ENCODE measurements around the gene KIT.

Gene KIT

DNA sequence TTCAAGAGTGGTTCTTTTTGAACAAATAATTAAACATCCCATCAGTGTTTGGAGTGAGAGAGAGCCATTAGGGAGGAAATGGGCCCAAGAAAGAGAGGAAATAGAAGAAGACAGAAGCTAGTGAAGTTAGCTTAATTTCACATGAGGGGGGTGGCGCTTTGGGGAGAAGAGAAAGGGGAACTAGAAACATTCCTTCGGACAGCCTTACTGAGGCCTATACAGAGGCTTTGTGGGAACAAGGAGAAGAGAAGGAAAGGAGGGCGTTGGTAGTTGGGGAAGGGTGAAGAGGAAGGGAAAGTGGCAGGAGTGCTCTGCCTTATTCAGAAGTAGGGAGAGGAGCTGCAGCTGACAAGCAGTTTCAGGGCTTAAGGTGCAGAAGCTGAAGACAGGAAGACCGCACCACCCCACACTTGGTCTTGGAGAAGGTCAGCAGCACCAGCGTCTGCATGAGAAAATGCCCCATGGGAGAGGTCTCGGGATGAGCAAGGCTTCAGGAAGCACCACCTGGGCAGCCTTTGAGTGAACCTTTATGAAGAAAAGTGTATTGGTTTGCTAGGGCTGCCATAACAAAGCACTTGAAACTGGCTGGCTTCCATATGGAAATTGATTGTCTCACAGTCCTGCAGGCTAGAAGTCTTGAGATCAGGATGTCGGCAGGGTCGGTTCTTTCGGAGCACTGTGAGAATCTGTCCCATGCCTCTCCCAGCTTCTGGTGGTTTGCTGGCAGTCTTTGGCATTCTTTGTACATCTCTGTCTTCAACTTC lies 85.1 kb downstream of the KIT start:
- DNase-seq (ENCODE audit: low read depth in 2 of 2, low spot score in 1 of 2), result no peak

DNA sequence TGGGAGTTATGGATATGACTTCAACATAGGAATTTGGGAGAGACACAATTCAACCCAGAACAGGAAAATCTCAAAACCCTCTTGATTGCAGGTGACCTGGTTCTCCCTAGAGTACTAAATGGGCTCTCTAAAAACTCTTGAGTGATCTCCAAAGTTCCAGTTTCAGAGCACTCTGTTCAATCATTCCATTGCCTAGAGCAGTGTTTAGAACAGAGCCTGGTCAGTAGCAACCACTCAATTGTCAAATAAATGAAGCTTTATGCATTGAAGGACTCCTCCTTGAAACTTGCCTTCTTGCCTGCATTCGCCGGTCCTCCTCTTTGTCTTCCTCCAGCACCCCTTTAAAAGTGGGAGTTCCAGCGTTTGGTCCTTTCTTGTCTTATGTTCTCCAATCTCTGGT lies 85.8 kb downstream of the KIT start:
- no peak for DNase-seq (ENCODE audit: low read depth in 2 of 2, low spot score in 1 of 2)

GRCh38 chr4:54744487-54744886 lies 86.7 kb downstream of the KIT start:
- DNase-seq (ENCODE audit: low read depth in 2 of 2, low spot score in 1 of 2), result no peak

GRCh38 chr4:54745031-54745770 lies 87.4 kb downstream of the KIT start:
- DNase-seq (ENCODE audit: low read depth in 2 of 2, low spot score in 1 of 2), result no peak

GRCh38 chr4:54746218-54746617 lies 88.5 kb downstream of the KIT start:
- no peak for DNase-seq (ENCODE audit: low read depth in 2 of 2, low spot score in 1 of 2)

DNA sequence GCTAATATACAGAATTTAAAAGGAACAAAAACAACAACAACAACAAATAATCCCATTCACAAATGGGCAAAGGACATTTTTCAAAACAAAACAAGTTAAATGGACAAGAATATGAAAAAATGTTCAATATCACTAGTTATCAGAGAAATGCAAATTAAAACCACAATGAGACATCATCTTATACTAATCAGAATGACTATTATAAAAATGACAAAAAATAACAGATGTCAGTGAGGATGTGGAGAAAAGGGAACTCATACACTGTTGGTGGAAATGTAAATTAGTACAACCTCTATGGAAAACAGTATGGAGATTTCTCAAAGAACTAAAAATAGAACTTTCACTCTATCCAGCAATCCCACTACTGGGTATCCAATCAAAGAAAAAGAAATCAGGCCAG lies 92.6 kb downstream of the KIT start:
- DNase-seq (ENCODE audit: low read depth in 2 of 2, low spot score in 1 of 2), result no peak

- no peak for DNase-seq (ENCODE audit: low read depth in 2 of 2, low spot score in 1 of 2)
Measured at GRCh38 chr4:54754394-54754793, 96.6 kb downstream of the KIT start.

DNA sequence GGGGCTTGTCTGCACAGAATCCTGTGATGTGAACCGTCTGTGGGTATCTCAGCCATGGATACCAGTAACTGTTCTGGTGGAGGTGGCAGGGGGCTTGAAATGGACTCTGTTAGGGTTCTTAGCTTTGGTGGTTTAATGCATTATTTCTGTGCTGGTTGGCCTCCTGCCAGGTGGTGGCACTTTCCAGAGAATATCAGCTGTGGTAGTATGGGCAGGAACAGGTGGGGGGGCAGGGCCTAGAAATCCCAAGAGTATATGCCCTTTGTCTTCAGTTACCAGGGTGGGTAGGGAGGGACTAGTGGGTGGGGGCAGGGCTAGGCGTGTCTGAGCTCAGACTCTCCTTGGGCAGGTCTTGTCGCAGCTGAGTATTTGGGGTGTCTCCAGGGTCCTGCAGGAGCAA lies 106.7 kb downstream of the KIT start:
- DNase-seq (ENCODE audit: low read depth in 2 of 2, low spot score in 1 of 2), result no peak

DNA sequence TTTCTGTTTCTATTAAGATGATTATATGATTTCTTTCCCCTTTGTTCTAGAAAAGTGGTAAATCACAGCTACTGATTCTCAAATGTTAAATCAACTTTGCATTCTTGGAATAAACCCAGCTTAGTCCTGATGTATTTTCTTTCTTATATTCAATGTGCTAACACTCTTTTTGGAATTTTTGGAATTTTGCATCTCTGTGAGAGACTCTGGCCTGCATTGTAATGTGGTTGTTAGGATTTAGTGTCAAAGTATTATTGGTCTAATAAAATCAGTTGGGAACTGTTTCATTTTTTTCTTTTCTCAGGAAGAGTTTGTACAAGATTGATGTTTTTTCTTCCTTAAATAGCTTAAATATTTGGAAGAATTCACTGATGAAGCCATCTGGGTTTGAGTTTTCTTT lies 109.6 kb downstream of the KIT start:
- no peak for DNase-seq (ENCODE audit: low read depth in 2 of 2, low spot score in 1 of 2)

DNA sequence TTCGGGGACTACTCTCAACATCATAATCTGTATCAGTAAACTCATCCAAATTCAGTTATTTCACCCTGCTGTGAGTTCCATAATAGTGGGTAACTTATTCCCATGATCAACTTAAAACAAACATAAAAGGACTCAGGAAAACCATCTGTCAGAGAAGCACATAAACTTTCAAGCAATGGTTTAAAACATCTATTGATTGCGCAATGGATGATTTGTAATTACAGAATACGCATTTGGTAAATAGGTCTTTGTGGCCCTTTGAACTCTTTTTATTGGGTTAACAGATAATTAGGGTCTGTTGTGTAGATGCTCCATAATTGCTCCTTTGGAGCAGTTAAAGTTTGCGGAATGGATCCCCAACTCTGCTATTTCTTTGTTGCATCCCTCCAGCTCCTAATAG lies 115.3 kb downstream of the KIT start:
- DNase-seq (ENCODE audit: low read depth in 2 of 2, low spot score in 1 of 2), result no peak

- no peak for DNase-seq (ENCODE audit: low read depth in 2 of 2, low spot score in 1 of 2)
Measured at GRCh38 chr4:54779036-54779435, 121.3 kb downstream of the KIT start.

DNA sequence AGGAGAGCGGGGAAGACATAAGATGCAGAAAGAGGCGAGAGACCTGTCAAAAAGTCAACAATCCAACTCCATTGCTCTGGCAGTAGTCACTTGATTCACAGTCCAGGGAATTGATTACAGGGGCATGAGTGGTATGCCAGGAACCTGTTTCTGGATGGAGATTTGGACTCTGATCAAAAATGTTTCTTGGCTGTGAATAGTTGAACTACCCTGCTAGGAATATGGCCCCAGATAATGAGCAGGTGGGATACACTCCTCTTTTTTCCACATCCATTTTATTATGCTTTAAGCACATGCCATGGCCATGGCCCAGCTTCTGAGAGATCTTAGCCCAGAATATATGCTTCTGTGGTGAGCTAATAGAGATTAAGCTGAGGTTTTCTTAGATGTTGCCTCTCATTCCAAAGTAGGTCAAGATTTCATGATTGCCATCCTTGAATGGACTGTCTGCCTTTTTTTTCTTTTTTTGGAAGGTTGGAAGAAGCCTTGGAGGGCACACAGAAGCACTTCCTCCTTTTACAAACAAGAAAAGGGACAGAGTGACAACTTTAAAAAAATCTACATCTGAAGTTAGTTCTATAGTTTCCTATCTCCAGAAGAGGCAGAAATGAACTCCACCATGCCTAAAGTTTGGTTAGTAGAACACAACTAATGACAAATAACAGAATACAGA lies 121.9 kb downstream of the KIT start:
- DNase-seq (ENCODE audit: low read depth in 2 of 2, low spot score in 1 of 2), result no peak

DNA sequence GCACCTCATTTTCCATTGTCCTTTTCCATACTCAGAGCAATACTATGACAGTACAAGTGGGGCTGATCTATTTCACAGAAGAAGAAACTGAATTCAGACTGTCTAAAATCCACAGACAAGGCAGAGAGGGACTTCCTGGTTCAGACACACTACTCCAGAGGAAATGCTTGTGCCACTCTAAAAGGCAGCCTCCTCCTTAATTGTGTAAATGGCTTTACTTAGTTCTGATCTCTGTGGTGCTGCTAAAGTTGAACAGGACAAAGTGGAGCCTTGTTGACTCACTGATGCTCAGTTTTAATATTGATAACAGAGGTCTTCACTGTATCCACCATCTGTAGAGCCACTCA lies 122.4 kb downstream of the KIT start:
- DNase-seq (ENCODE audit: low read depth in 2 of 2, low spot score in 1 of 2), result no peak

GRCh38 chr4:54781756-54782155 lies 124.0 kb downstream of the KIT start:
- no peak for DNase-seq (ENCODE audit: low read depth in 2 of 2, low spot score in 1 of 2)

GRCh38 chr4:54783402-54784110 lies 125.8 kb downstream of the KIT start:
- DNase-seq (ENCODE audit: low read depth in 2 of 2, low spot score in 1 of 2), result no peak

GRCh38 chr4:54784161-54784671 lies 126.5 kb downstream of the KIT start:
- DNase-seq (ENCODE audit: low read depth in 2 of 2, low spot score in 1 of 2), result no peak

All from stimulated activated CD8-positive, alpha-beta memory T cell treated with anti-CD3 and anti-CD28 coated beads, Interleukin-4, amount 100 ng/mL, for 1 hour (primary cell).